Measurements from ENCODE around the gene UGT1A4.

GRCh38 chr2:233768076-233768475, 49.5 kb downstream of the UGT1A4 start:
- TF ChIP-seq CTCF (IDR thresholded peaks at IDR 0.05 in 4 of 5, conservative IDR thresholded peaks at IDR 0.05 in 1 of 5) (no peak), POLR2A (IDR thresholded peaks at IDR 0.05) (no peak)

Measured in gastrocnemius medialis (tissue), 4 donors.